Retinal pigment epithelial cell (primary cell): ENCODE data around the gene ARHGAP24.
A peak's percentile ranks its signal among the peaks of the same experiment; 100 is the strongest.

Source experiments
- DNase-seq: peaks from one replicate; pipeline ENCODE4 v3.0.0-alpha.2; 2010; ENCODE audit warnings: low read depth
- H3K4me3 ChIP-seq: 2 replicates; pipeline ENCODE4 v1.5.1; 2011; ENCODE audit warnings: mild to moderate bottlenecking, low read length, control low read depth, moderate library complexity
- CTCF ChIP-seq: conservative IDR thresholded peaks from 2 replicates; pipeline ENCODE4 v1.5.1; 2011; ENCODE audit warnings: low read depth, low read length, control low read depth, inconsistent platforms

The ARHGAP24 gene

GRCh38 chr4:85587952-85588351 is 113.0 kb downstream of the ARHGAP24 start:
- no peak overlapping the region for H3K4me3 ChIP-seq
- TF ChIP-seq CTCF, result no peak
- DNase-seq, result no peak

- TF ChIP-seq CTCF, result no peak
- H3K4me3 ChIP-seq, result no peak overlapping the region
- DNase-seq, result peak; percentile 95
Measured at GRCh38 chr4:85591406-85592098, 116.6 kb downstream of the ARHGAP24 start.

GRCh38 chr4:85595098-85595775 is 120.3 kb downstream of the ARHGAP24 start:
- no peak overlapping the region for H3K4me3 ChIP-seq
- no peak for DNase-seq
- no peak for TF ChIP-seq CTCF

- H3K4me3 ChIP-seq, result no peak overlapping the region
- DNase-seq, result no peak
- TF ChIP-seq CTCF, result no peak
Measured at GRCh38 chr4:85595796-85596559, 121.0 kb downstream of the ARHGAP24 start.

GRCh38 chr4:85598936-85599335 is 124.0 kb downstream of the ARHGAP24 start:
- no peak overlapping the region for H3K4me3 ChIP-seq
- no peak for DNase-seq
- TF ChIP-seq CTCF, result no peak

- TF ChIP-seq CTCF, result no peak
- H3K4me3 ChIP-seq, result no peak overlapping the region
- DNase-seq, result no peak
Measured at GRCh38 chr4:85600501-85600900, 125.6 kb downstream of the ARHGAP24 start.
